Purkinje cell (primary cell): ENCODE data around the gene TRIM73. TPM values are rescaled to one million over a fixed set of nuclear protein-coding genes. Genes with fewer than 3 reads are reported as not detected.

Experiments used
- polyA plus RNA-seq: library from polyadenylated mRNA; unstranded; fragments of >200 nt; fragmentation: Nextera tagmentation; gene quantifications from 2 replicates; pipeline ENCODE4 v1.2.1, GENCODE V29; 2014

TRIM73 gene
- 0.27 TPM in 1 of 2 replicates, not detected in the other for polyA plus RNA-seq

GRCh38 chr7:75395329-75395728, at the start of gene TRIM73:
Gene TRIM73, plus strand, starts transcription at chr7:75395629. Its CDS starts 3,305 bp downstream, at chr7:75398934.

Other genes starting within 250 kb of the TRIM73 start
- 8.3 and 9.6 TPM in 2 replicates for gene POM121C, start 90.7 kb downstream of the TRIM73 start, polyA plus RNA-seq
- gene SPDYE5, start 96.7 kb downstream of the TRIM73 start, polyA plus RNA-seq, result 0.25 and 1.9 TPM in 2 replicates